Subcutaneous adipose tissue (tissue), 4 donors: ENCODE data around the gene SLC16A10. TPM values are rescaled to one million over a fixed set of nuclear protein-coding genes. Genes with fewer than 3 reads are reported as not detected.

Experiments
- CTCF ChIP-seq: fragments of 450-650 bp; IDR thresholded peaks from one replicate; pipeline ENCODE4 v1.5.1; 2016; ENCODE audit warnings: low read depth, mild to moderate bottlenecking, control low read depth, antibody characterized with exemption, moderate library complexity
- total RNA-seq, 4 donors: library from RNA; depleted of rRNA; stranded (reverse); fragments of >200 nt; gene quantifications; one replicate each; pipeline ENCODE4 v1.1.0, GENCODE V29; 2016

Gene SLC16A10
- total RNA-seq, 4 donors from 2014 or later, result 2.9 to 54.6 (median 5.8) TPM

GRCh38 chr6:111110036-111110435 is 22.7 kb downstream of the SLC16A10 start:
- TF ChIP-seq CTCF, result no peak

DNA sequence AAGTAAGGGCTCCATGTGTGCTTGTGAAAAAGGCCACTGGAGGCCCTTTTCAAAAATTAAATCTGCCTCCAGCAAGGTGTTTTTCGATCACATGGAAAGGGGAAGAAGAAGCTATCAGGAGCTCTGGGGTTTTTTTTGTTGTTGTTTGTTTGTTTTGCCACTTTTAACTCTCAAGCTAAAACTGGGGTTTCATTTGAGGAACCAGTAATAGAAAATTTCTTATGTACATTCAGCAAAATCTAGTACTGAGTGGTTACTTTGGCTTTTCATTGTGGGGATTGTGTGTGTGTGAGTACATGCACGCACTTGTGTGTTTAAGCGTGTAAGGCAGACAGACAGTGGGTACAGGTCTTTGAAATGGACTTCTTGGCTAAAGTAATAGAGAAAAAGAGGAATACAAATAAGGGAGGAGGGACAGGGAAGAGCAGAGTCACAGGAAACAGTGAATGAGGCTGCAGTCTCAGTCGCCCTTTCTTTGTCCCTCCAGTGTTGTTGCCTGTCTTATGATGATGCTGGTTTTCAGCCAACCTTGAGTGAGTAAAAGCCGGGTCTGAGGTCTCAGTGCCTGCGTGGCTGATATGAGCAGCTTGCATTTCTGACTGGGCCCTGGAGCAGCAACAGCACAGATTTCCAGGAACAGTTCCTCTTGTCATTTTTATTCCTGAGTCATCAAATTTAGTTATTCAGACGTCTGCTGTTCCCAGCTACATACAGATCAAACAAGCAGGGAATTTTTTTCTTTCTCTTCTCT is 26.2 kb downstream of the SLC16A10 start:
- TF ChIP-seq CTCF, result no peak

- TF ChIP-seq CTCF, result no peak
These were observed 26.8 kb downstream of the SLC16A10 start for GRCh38 chr6:111114087-111114443.

DNA sequence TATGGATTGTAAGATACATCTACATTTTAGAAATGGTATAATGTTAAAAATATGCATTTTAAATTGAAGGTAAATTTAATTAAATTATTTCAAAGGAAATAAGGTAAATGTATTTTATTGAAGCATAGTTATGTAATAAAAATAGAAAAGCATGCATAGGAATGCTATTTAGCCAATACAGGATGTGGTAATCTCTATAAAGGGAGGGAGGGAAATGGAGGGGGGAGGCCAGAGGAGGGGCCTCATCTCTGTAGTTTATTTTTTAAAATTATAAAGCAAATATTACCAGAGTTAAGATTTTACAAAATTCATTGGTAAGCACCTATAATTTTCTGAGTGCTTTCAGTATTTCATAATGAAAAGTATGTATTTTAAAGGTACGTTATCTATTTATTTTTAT is 27.2 kb downstream of the SLC16A10 start:
- TF ChIP-seq CTCF, result no peak

DNA sequence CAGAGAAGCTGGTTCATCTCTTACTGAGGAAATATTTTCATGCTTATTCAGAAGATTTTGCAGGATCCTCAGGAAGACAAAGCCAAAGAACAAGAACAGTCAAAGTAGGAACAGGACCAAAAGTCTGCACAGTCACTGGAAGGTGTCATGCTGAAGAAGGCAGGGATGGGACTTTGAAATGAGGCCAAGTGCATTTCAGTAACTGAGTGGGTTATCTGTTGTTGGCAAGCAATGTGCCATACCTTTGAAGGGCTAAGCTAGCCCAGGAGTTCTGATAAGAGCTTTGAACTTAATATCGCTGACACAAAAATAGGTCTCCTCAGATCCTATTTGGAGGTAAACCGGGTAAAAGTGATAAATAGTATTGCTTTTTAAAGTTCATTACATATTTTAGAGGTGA is 31.5 kb downstream of the SLC16A10 start:
- no peak for TF ChIP-seq CTCF

GRCh38 chr6:111119571-111120329 is 32.4 kb downstream of the SLC16A10 start:
- no peak for TF ChIP-seq CTCF

DNA sequence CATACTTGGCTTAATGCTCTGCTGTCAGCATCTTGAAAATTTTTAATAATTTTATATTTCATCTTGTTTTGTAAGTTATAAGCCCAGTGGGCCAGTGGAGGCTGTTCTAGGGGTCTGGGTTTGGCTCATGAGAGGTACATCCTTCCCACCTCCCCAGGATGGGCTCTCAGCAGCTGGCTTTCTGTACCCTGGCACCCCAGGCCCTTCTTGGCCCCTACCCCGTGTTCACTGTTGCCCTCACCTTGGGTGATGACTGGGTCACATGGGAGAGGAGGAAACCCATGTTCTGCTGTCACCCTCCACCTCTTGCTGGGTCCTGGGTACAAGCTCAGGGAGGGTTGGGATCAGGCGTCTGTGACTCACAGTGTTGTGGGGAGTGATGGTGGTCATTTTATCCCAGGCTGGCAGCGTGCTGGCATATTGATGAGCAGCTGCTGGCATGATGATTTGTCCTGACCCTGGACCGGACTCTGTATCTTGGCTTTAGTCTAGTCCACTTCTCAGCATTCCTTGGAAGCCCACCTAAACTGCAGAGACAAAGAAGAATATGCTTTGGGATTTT is 34.6 kb downstream of the SLC16A10 start:
- no peak for TF ChIP-seq CTCF
